IPS-NIHi11 (cell line): ENCODE data around the gene ALDH5A1.

Experiments
- DNase-seq: peaks from one replicate; pipeline ENCODE4 v3.0.0; 2012; ENCODE audit warnings: mixed read lengths, low spot score

The ALDH5A1 gene

DNA sequence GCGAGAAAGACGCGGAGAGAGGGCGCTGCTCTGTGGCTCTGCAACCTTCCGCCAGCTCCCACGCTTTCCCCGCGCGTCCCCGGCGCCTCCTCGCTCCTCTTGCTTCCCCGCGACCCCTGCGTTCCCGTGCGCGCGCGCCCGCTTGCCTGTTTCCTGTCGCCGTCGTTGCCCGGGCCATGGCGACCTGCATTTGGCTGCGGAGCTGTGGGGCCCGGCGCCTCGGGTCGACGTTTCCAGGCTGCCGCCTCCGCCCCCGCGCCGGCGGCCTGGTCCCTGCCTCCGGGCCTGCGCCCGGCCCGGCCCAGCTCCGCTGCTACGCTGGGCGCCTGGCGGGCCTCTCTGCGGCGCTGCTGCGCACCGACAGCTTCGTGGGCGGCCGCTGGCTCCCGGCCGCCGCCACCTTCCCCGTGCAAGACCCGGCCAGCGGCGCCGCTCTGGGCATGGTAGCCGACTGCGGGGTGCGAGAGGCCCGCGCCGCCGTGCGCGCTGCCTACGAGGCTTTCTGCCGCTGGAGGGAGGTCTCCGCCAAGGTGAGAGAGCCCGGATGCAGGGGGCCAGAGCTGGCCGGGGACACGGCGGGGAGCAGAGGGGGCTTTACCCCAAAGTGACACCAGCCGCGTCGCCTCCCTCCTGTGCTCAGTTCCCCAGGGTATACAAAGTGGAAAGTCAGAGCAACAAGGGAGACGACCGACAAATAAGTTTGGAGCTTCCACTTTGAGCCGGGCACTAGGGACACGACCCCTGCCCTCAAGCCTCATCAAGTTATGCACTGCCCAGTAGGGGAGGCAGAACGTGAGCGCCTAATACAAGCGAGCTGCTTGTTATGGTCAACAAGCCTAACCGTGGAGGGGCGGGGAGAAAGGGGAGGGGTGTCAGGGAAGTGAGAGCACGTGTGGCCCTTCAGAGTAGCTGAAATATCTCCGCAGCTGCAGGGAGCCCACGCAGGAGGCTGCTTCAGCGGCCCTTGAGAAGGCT is at the start of gene ALDH5A1:
Gene ALDH5A1, plus strand, starts transcription at position 149 of the 975 bp plus-strand sequence. Its CDS starts 28 bp downstream, at position 177.
- peak; percentile 86 for DNase-seq

- peak; percentile 26 for DNase-seq
Observed at GRCh38 chr6:24445704-24446103, 49.1 kb upstream of the ALDH5A1 start.

- no peak for DNase-seq
Observed at GRCh38 chr6:24446670-24447069, 48.1 kb upstream of the ALDH5A1 start.

DNA sequence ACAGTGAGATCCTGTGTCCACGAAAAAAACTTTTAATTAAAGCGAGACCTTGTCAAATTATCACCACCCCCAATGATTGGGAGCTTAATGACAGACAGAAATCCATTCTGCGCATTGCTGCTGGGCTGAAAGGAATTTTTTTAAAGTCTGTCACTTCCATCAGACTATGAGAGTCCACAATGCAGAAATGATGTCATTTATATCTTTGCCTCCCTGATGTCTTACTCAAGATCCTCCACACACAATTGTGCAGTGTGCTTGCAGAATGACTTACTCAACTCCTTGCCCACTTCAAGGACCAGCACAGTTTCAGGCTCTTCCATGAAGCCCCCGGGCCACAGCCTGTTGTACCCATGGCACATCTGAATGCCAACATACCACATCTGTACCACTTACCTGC is 46.4 kb upstream of the ALDH5A1 start:
- no peak for DNase-seq

GRCh38 chr6:24448828-24449525 is 45.8 kb upstream of the ALDH5A1 start:
- DNase-seq = no peak

DNA sequence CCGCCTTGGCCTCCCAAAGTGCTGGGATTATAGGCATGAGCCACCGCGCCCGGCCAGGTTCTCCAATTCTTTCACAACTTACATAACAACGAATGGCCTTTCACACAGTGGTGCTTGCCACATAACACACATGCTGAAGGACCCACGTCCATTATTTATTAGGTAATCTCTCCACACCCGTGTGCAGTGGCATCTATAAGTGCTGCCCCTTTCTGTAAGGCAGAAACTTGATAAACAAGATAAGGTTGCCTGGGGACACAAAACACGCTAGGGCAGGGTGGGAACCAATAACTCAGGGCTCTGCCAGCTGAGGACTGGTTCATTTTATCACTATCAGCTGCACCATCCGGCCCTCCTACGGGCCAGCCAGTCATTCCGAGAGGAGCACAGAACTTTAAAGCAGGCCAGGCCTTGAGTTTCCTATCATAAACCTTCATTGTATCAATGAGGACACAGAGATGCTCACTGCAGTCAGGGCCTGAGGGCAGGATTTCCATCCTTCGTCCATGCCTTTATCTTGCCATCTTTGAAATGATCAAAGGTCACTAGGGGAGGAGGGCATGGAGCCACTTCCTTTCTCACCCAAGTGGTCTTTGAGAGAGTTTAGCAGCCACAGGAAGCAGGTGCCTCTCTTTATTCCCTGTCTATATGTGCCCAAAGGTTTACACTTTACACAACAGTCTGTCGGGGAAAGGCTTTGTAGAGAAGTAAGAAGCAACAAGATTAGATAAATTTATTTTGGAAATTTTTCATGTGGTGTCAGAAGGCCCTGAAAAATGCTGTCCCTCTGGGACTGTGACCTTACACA is 43.0 kb upstream of the ALDH5A1 start:
- DNase-seq = no peak

- no peak for DNase-seq
Observed at GRCh38 chr6:24453921-24454320, 40.8 kb upstream of the ALDH5A1 start.

GRCh38 chr6:24454452-24454851 is 40.3 kb upstream of the ALDH5A1 start:
- no peak for DNase-seq

GRCh38 chr6:24455061-24455460 is 39.7 kb upstream of the ALDH5A1 start:
- peak; percentile 28 for DNase-seq

DNA sequence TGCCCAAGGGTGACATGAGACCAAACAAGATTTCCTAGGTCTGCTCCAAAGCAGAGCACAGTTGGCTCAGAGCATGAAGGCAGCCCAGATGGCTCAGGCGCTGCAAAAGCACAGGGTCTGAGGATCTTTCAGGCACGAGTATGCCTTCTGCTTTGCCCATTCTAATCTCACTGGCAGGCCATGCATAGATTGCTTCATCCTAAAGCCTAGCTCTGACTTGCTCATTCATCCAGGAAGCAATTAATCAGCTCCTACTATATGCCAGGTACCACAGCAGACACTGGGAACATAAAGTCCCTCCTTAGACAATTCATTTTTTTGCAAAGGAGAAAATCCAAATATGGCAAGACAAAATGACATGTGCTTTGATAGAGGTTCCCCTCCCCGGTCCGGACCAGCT is 36.6 kb upstream of the ALDH5A1 start:
- DNase-seq = no peak

GRCh38 chr6:24458941-24459340 is 35.8 kb upstream of the ALDH5A1 start:
- no peak for DNase-seq

DNA sequence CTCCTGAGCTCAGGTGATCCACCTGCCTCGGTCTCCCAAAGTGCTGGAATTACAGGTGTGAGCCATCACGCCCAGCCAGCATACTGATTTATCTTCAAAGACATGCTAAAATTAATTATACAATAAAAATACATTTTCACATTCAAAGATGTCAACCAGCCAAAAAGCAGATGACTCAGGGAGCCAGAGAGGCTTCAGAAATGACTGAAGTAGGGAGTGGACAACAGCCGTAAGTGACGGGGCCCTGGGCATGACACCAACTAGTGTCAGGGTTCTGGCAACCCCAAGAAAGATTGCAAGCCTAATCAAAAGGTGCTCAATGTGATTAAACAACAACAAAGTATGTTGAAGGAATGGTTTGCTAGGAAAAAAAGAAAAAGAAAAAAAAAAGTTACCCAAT is 33.8 kb upstream of the ALDH5A1 start:
- no peak for DNase-seq

DNA sequence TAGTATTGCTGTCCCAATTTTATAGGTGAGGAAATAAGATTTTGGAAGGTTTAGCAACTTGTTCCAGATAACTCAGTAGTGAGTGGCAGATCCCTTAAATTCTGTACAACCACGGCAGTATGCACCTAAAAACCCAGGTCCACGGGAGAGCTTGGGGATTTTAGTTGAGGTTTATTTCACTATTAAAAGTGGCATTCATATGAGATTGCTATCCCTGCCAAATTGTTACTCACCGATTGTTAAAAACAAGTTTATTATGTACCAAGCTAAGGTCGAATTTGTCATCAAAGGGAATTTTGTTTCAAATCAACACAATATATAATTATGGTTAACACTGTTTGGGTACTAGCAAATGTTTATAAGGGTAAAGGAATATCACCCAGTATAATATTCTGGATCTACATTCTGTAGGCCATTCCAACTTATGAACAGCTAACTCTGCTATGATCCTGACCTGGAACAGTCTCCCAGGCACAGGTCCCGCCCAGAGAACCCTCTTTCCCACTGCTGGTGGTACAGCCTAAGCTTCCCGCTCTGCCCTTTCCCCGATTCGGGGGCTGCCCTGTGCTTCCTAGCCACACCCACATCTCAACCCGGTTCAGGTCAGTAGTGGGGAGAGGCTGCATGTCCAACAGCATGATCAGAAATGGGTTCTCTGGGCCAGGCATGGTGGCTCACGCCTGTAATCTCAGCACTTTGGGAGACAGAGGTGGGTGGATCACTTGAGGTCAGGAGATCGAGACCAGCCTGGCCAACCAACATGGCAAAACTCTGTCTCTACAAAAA is 30.3 kb upstream of the ALDH5A1 start:
- DNase-seq = no peak

DNA sequence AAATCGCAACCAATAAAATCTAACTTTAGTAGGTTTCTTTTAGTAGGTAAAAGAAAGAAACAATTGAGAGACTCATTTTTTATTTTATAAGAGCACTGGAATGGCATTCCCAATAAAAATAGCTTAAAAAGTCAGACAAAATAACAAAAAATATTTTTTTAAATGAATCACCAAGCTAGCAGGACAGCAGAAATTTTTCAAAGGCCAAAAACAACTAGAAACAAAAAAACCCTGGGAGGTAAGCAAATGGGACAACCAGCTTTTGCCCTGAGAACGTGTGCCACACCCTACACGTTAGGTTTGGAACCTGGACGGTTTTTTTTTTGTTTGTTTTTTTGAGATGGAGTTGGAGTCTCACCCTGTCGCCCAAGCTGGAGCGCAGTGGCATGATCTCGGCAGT is 25.0 kb upstream of the ALDH5A1 start:
- no peak for DNase-seq

DNA sequence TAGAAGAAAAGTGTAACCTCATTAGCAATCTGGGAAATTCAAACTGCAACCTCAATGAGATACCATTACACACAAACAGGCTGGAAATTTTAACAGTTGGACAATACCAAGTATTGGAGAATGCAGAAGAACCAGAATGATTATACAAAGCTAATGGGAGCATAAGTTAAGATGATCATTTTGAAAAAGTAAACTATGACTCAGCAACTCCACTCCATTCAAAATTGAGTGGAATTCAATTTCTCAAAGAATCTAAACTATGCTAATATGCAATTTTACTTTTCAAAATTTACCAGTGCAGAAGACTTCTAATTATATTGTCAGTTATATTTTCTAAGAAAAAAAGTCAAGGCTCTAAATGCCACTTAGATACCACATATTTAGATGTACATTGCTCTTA is 22.6 kb upstream of the ALDH5A1 start:
- no peak for DNase-seq

DNA sequence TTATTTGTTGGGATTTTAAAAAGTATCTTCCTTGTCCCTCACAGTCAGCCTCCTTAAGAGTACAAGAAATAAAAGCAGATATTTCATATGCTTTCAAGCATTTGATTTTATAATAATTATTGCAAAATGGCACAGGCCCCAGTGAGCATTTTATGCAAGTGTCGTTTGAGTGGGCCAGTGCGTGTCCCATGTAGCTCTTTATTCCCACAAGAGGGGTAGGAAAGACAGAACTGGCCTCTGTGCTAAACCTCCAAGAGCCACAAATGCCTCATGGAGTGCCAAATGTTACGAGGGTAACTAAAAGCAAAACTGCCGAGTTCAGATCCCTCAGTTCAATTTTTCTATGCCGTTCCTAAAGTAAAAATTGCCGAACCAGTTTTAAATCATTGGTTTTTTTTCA is 18.1 kb upstream of the ALDH5A1 start:
- no peak for DNase-seq

- DNase-seq = no peak
Observed at GRCh38 chr6:24477070-24477469, 17.7 kb upstream of the ALDH5A1 start.

- DNase-seq = no peak
Observed at GRCh38 chr6:24478903-24479302, 15.9 kb upstream of the ALDH5A1 start.

DNA sequence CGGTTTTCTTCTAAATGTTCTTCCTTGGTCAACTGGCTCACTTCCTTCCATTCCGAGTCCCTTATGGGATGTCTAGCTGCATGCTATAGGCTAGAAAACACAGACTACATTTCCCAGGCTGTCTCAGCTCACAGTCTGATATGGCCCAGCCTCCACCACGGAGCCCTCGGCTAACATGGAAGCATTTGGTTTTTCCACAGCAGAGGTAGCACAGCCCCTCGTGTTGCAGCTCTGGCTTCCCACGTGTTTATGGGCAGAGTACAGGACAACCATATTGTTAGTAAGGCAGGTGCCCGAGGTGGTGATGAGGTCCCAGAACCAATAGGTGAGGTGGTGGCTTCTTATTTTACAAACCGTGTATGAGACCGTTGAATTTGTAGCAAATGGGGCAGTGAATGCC is 14.1 kb upstream of the ALDH5A1 start:
- no peak for DNase-seq

GRCh38 chr6:24481449-24481848 is 13.3 kb upstream of the ALDH5A1 start:
- DNase-seq = no peak

DNA sequence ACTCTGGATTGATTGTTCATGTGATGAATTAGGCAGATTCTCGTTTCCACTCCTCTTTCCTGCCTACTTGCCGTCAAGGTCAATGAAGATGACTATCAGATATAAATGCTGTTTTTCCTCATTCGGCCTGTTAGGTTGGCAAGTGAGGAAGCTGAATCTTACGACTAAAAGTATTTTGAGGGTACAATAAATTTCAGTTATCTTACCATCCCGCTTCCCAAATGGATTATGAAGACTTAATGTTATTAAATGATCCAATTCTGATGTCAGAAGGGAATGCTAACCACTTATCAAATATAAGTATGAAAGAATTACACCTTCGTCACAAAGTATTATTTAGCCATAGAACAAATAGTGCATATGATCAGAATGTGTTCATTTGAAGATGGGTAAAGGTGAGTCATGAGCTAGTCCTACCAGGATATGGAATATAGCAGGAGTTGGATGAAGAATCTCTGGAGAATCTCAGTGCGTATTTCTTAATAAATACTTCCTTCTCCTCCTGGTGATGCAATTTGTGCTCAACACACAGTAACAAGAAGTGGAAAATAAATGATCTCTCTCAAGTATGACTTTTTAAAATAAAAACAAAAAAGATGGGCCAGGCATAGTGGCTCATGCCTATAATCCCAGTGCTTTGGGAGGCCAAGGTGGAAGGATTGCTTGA is 10.0 kb upstream of the ALDH5A1 start:
- no peak for DNase-seq
